A549 treated with AZD9567 at 1 μM for 4 hours (cell line): ENCODE measurements around the gene ME1. TPM values are rescaled to one million over a fixed set of nuclear protein-coding genes. Genes with fewer than 3 reads are reported as not detected.

Experiments used
- total RNA-seq: library from RNA; stranded (reverse); fragments of 200-300 nt; extraction: Qiagen RNA extraction; gene quantifications from 5 replicates; pipeline ENCODE4 v1.2.3, GENCODE V29; 2022; ENCODE audit not compliant: insufficient read depth

Gene ME1
- 35.2 to 39.3 TPM (median 37.3 TPM) in 5 replicates for total RNA-seq

DNA sequence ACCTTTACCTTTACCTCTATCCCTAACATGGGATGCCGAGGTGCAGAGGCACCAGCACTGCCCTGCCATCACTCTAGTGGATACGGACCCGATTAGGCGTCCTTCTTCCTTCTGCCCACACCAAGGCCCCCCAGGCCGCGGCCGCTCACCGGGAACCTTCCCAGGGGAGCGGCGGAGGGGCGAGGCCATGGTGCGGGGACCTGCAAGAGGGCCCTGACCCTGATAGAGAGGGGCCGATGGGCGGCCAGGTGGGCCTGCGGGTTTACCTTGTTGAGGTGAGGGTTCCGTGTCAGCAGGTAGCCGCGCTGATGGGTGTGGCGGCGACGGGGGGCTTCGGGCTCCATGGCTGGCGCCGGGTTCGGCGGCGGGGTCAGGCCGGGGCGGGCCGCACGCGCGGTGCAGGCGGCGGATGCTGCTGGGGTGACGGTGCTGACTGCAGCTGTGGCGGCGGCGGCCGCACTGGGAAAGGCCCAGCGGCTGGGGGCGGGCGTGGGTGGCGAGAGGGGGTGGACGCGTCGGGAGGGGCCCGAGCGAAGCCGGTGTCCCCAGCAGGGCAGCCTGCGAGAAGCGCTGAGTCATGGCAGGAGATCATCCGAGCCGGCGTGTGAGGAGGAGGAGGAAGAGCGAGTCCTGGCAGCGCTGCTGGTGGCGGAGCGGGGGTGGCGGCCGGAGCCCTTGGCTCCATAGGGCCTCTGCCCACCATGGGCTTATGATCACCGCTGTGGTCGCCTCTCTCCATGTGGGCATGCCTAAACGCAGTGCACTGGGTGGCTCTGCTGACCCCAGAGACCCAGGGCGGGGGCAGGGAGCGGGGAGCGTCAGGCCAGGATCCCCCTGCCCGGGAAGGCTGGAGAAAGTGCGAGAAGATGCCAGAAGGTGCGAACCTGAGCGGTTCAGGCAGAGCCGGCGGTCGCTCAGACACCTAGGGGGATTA, at the start of gene ME1:
ME1 (minus strand) TSS at position 441 of the 934 bp plus-strand sequence; CDS start at position 344, 97 bp downstream.

DNA sequence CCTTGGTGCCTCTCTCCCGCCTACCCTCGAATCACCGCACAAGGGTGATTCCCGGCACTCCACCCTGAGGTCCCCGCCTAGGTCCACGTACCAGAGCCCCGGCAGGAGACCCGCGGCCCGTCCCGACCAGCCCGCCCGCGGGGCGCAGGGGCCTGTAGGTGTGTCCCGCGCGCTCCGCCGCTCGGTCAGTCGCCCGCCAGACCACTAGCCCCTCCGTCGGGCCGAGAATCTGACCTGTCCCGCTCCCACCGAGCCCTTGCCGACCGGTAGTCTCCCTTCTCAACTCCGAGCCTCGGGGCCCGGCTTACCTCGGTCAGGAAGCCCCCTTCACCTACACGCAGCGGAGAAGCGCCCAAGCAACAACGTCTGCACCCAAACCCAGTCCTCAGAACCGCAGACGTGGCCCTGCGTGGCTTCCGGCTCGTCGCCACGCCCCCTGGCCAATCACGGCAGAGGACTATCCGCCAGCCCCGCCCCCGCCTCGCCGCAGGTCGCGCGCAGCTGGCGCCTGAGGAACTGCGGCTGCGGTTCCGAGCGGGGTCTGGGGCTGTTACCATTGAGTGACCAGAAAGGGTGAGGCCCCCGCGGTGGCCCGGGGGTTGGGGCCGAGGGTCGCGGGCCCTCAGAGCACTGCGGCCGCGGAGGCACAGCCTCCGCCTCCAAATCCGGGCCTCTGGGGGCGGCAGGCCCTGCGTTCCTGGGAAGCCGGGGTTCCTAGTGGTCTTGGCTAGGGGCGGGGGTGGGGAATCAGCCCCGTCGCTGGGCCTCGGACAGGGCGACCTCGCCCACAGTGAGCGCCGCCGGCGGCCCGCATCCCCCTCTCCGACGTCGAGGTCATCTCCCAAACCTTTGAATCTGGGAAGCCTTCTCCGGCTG, 237.7 kb downstream of the ME1 start, which contains the start of the genes PGM3 and RWDD2A:
PGM3 (minus strand) TSS at position 395 of the 876 bp plus-strand sequence. CDS start 2,253 bp downstream, outside the sequence.
RWDD2A (plus strand) TSS at position 487 of the 876 bp plus-strand sequence. CDS start 1,095 bp downstream, outside the sequence.

Other genes starting within 250 kb of the ME1 start
- gene PGM3, start 237.8 kb downstream of the ME1 start, total RNA-seq = 23.4 to 29.5 TPM (median 28.5 TPM) in 5 replicates
- 1.3 to 1.7 TPM (median 1.6 TPM) in 5 replicates for gene RWDD2A, start 237.7 kb downstream of the ME1 start, total RNA-seq
- 0.07 to 0.13 TPM (median 0.08 TPM) in 4 of 5 replicates, not detected in the other for gene PRSS35, start 81.5 kb upstream of the ME1 start, total RNA-seq